NCI-H128 (cell line): Measurements from ENCODE around the gene ZBTB18.

Experiments used
- DNase-seq: peaks from one replicate; lab custom pipeline; 2025; ENCODE audit not compliant: unreplicated experiment; lab: John Stamatoyannopoulos, UW

ZBTB18 gene

DNA sequence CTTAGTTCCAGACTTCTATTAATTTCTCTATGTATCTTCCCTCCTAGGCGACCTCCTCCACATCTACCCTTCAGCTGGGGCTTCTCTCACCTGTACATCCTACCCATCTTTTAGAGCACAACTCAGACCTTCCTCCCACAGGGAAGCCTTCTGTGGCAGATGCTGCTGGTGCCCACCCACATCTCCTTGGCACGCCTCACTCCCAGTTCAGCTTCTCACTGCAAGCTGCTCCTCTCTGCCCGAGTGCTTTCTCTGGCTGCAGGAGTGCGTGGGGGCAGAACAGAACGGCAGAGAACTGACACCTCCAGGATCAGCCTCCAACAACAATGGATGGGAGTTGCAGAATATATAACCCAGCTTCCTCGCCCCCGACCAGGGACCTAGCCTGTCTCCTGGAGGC, 36.5 kb downstream of the ZBTB18 start:
- DNase-seq: no peak

DNA sequence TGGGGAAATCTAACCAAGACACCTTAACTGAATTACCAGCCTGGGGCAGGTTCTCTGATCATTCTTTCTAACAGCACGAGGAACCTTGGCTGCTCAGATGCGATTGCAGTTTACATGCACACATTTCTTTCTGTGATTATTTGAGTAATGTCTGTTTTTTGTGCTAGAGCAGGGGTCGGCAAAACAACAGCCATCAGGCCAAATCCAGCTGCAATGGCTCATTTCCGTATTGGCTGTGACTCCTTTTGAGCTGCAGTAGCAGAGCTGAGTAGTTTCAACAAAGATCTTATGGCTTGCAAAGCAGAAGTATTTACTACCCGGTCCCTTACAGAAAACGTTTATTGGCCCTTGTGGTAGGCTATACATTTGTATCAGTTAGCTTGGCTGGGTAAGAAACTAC, 37.1 kb downstream of the ZBTB18 start:
- no peak for DNase-seq

DNA sequence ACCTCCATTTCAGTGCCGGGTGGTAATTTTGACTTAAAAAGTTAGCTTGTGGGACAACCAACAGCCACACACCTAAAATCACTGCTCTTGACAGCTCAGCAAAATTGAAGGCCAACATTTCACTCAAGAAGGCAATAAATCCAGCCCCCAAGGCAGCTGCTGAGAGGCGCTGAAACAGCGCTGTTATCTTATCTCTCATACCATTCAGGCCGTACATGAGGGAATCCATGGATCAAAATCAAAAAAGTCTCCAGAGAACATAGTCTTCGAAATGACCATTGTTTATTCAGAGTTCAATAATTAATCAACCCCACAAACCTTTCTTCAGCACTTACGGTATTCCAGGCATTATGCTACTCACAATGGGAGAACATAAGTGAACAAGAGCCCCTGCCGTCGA, 38.5 kb downstream of the ZBTB18 start:
- no peak for DNase-seq

DNA sequence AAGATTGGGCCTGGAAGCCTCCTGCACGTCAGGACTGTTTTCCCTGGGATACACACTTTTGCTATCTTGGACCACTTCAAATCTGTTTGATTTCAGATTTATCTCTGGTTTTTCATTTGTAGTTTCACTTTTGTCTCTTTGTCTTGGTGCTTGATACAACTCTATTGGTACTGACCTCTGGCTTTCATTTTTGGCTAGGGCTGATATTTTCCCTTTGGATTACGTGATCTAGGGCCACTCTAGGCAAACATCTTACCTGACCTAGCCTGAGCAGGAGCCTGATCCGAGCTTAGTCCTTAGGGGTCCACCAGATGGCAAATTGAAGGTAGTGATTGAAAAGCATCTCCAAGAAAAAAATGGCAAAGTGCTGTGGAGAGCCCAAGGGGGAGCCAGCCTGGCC, 39.6 kb downstream of the ZBTB18 start:
- no peak for DNase-seq

GRCh38 chr1:244092293-244092963, 41.3 kb downstream of the ZBTB18 start:
- no peak for DNase-seq

DNA sequence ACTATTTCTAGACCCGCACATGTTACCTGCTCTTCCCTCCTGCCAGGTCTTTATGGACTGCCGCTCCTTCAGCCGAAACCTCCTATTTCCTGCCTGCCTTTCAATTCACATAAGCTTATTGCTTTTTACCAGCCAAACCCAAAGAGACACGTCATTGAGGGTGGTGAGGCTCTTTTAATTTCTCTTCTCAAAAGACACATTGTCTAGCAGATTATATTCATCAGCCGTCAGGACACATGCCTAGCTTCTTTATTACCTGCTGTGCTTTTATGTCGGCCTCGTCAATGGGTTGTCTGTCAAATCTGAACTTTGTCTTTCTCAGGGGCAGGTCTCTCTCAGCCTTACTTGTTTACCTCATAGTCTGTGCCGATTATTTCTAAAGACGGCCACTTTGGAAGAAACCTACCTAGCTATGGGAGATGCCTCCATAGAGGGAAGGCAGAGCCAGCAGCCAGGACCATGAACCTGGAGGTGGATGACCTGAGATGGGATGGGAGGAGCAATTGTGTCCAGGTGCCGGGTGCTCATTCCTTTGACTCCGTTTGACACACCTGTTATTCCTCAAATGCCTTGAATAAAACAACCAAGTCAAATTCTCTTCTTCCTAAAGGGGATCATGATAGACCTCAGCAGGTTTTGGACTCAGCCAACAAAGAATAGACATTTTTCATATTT, 42.0 kb downstream of the ZBTB18 start:
- DNase-seq: no peak

GRCh38 chr1:244094880-244095528, 43.9 kb downstream of the ZBTB18 start:
- no peak for DNase-seq

- DNase-seq: no peak
Observed at GRCh38 chr1:244095529-244095911, 44.4 kb downstream of the ZBTB18 start.

DNA sequence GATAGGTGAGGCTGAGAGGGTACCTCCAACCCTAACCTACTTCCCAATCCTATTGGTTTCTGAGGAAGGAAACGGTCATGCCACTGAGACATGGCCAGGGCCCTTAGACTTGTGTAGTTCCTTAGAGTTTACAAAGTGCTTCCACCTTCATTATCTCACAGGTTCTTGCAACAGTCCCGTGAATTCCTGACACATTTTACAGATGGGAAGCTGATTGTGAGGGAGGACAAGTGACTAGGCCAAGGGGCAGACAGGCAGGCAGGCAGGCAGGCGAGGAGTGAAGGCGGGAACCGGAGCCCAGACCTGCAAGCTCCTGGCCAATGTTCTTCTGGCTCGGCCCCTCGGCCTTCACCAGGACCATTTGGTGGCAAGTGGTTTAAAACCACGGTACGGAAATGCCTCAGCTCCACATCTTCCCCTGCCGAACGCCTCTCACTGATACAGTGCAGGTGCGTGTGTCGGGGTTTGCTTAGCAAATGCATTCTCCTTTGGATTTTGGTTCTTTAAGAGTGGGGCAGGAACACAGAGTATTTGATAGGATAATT, 45.1 kb downstream of the ZBTB18 start:
- DNase-seq: no peak

DNA sequence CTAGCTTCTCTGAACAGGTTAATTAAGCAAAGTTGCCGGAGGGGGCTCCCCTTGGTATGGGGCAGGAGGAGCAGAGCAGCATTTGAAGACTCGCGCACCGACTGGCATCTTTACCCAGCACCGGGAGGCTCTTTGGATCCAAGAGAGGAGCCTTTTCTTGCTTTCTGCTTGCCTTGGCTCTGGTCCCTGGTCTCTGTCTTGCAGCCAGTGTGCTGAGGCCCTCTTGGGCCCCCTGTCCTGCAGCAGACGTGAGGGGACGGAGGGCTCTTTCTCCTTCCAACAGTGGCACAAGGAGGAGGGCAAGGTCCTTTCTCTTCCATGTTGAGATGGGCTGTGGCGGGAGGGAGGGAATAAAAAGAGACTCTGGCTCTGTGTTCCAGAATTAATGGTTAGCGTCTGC, 45.6 kb downstream of the ZBTB18 start:
- DNase-seq: no peak

- DNase-seq: no peak
Observed at GRCh38 chr1:244097523-244098405, 46.7 kb downstream of the ZBTB18 start.

DNA sequence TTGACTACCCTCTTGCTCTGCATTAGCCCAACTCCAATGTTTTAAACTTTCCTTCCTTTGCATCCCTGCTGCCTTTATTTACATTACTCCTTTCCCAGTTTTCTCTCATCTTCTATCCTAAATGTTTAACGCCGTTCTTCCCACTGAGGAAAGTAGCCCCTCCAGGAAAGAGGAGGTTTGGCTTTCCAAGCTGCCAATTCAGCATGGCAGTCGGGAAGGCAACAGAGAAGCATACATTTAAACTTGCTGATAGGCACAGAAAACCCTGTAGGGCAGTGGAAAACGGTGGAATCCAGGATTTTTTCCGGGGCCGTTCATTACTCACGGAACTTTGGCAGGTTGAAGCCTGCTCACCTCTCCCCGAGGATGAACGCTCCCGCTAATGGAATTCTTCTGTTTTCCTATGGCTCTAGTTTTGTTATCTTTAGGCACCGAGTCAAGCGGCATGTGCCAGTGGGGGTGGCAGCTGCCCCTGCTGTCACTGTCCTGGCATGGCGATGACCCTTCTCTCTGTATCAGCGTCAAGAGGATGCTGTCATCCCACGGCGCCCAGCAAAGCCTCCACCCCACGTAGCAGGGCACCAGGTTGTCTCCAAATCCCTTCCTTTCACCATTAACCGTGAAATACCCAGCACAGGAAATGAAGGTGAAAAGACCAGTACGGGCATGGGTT, 48.3 kb downstream of the ZBTB18 start:
- no peak for DNase-seq

- no peak for DNase-seq
Observed at GRCh38 chr1:244100276-244100675, 49.2 kb downstream of the ZBTB18 start.

- DNase-seq: no peak
Observed at GRCh38 chr1:244100704-244101453, 49.8 kb downstream of the ZBTB18 start.

- no peak for DNase-seq
Observed at GRCh38 chr1:244102046-244102445, 51.0 kb downstream of the ZBTB18 start.

GRCh38 chr1:244102468-244102867, 51.4 kb downstream of the ZBTB18 start:
- DNase-seq: no peak

GRCh38 chr1:244104309-244105060, 53.4 kb downstream of the ZBTB18 start:
- no peak for DNase-seq

GRCh38 chr1:244106176-244106575, 55.1 kb downstream of the ZBTB18 start:
- DNase-seq: no peak
